DOHH2 (cell line): ENCODE results near the gene TBC1D14.

ENCODE experiments used
- EZH2phosphoT487 ChIP-seq: fragments of 200-600 bp; sonication (generic); IDR thresholded peaks from 2 replicates; pipeline ENCODE4 v1.6.1; 2017; ENCODE audit warnings: borderline replicate concordance, mild to moderate bottlenecking, antibody characterized with exemption, low read length, moderate library complexity, mixed read lengths
- TF ChIP-seq, protein P1 (sequence below): fragments of 200-600 bp; sonication (generic); IDR thresholded peaks from one replicate; pipeline ENCODE4 v1.5.1; 2014; ENCODE audit warnings: antibody characterized with exemption, mild to moderate bottlenecking, low read depth, low read length; ENCODE audit not compliant: poor library complexity, severe bottlenecking

DNA sequence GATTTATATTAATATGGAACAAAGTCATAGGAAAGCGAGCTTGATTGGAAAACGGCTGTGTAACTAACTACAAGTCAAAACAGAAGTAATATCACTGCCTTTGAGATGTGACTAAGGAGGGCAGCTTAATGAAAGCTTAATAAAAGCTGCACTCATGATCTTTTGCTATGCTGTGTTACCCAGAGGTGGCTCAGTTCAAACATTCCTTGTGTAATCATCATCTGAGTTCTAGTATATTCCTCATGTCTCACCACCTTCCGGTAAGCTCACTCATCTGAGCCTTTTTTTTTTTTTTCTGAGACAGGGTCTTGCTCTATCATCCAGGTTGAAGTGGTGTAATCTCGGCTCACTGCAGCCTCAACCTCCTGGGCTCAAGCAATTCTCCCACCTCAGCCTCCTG, 153.2 kb downstream of the TBC1D14 start:
- TF ChIP-seq, protein P1, sequence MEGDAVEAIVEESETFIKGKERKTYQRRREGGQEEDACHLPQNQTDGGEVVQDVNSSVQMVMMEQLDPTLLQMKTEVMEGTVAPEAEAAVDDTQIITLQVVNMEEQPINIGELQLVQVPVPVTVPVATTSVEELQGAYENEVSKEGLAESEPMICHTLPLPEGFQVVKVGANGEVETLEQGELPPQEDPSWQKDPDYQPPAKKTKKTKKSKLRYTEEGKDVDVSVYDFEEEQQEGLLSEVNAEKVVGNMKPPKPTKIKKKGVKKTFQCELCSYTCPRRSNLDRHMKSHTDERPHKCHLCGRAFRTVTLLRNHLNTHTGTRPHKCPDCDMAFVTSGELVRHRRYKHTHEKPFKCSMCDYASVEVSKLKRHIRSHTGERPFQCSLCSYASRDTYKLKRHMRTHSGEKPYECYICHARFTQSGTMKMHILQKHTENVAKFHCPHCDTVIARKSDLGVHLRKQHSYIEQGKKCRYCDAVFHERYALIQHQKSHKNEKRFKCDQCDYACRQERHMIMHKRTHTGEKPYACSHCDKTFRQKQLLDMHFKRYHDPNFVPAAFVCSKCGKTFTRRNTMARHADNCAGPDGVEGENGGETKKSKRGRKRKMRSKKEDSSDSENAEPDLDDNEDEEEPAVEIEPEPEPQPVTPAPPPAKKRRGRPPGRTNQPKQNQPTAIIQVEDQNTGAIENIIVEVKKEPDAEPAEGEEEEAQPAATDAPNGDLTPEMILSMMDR: no peak
- no peak for TF ChIP-seq EZH2phosphoT487
